Activated CD4-positive, CD25-positive, alpha-beta regulatory T cell treated with anti-CD3 and anti-CD28 coated beads, Interleukin-2, amount 50 U/mL, for 72 hours (primary cell): ENCODE results near the gene PCNX3.
"Not testable (repeated sequence)": the region's sequence is repeated elsewhere in the genome, so short reads cannot be mapped to it uniquely, and the experiment has no call there.

ENCODE experiments used
- DNase-seq: peaks from one replicate; pipeline ENCODE4 v3.0.0; 2021

The PCNX3 gene

GRCh38 chr11:65655570-65656332 lies 40.2 kb downstream of the PCNX3 start:
- DNase-seq = no peak

GRCh38 chr11:65657426-65657825 lies 41.9 kb downstream of the PCNX3 start:
- DNase-seq = no peak

GRCh38 chr11:65658174-65659021 lies 42.8 kb downstream of the PCNX3 start:
- no peak for DNase-seq

- no peak for DNase-seq
Measured at GRCh38 chr11:65660038-65660437, 44.5 kb downstream of the PCNX3 start.

- not testable (repeated sequence) for DNase-seq
Measured at GRCh38 chr11:65660908-65661307, 45.3 kb downstream of the PCNX3 start.

GRCh38 chr11:65661599-65662246 lies 46.1 kb downstream of the PCNX3 start:
- DNase-seq = no peak

- DNase-seq = no peak
Measured at GRCh38 chr11:65662247-65662798, 46.7 kb downstream of the PCNX3 start.

- DNase-seq = peak; percentile 88
Measured at GRCh38 chr11:65662799-65663638, 47.4 kb downstream of the PCNX3 start, which contains the start of gene RELA. Gene RELA (minus strand): TSS chr11:65662916. CDS start chr11:65662832, 84 bp downstream.

GRCh38 chr11:65663639-65664200 lies 48.1 kb downstream of the PCNX3 start:
- no peak for DNase-seq

GRCh38 chr11:65672180-65672860 lies 56.7 kb downstream of the PCNX3 start:
- no peak for DNase-seq

- no peak for DNase-seq
Measured at GRCh38 chr11:65672982-65673381, 57.4 kb downstream of the PCNX3 start.

- no peak for DNase-seq
Measured at GRCh38 chr11:65680192-65680743, 64.7 kb downstream of the PCNX3 start.

GRCh38 chr11:65683480-65683879 lies 67.9 kb downstream of the PCNX3 start:
- not testable (repeated sequence) for DNase-seq

GRCh38 chr11:65685981-65686380 lies 70.4 kb downstream of the PCNX3 start:
- DNase-seq = no peak
